ENCODE results near the gene G6PC1. TPM values are rescaled to one million over a fixed set of nuclear protein-coding genes. Genes with fewer than 3 reads are reported as not detected.

The G6PC1 gene
- total and polyA plus RNA-seq, 2 of the 13 experiments (the other 11 are each of a cell fraction or from before 2014, with no cell fraction given), result 1.7 to 37.9 TPM

DNA sequence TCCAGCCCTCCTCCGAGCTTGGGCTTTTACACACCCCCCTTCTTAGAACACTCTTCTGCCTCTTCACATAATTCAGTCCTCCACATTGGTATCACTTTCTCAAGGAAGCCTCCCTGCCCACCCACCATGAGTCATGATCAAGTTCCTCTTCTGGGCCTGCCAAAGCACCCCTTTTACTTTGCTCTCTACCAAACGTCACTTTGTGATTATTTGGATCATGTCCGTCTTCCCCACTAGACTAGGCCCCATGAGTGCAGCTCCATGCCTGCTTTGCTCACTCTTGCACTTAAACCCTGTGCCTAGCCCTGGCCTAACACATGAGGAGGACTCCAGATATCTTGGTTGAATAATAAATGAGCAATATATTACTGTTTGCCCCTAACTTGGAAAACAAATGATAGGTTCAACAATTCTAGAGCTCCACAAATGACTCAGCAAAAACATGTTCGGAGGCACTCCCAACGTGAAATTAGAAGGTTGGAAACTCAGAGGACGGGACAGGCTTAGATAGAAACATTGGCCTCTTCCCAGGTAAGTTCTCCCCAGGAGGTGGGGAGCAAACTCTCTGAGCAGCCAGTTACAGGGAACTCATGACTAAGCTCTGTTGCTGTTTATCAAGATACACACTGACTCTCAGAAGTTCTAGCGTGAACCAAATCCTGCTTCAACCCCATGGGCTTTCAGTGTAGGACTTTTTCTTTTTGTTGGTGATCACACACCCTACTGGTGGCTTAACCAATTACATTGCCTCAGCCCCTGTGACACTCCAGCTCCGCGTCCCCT, 28.3 kb downstream of the G6PC1 start (continued):
- TF ChIP-seq, protein P1, sequence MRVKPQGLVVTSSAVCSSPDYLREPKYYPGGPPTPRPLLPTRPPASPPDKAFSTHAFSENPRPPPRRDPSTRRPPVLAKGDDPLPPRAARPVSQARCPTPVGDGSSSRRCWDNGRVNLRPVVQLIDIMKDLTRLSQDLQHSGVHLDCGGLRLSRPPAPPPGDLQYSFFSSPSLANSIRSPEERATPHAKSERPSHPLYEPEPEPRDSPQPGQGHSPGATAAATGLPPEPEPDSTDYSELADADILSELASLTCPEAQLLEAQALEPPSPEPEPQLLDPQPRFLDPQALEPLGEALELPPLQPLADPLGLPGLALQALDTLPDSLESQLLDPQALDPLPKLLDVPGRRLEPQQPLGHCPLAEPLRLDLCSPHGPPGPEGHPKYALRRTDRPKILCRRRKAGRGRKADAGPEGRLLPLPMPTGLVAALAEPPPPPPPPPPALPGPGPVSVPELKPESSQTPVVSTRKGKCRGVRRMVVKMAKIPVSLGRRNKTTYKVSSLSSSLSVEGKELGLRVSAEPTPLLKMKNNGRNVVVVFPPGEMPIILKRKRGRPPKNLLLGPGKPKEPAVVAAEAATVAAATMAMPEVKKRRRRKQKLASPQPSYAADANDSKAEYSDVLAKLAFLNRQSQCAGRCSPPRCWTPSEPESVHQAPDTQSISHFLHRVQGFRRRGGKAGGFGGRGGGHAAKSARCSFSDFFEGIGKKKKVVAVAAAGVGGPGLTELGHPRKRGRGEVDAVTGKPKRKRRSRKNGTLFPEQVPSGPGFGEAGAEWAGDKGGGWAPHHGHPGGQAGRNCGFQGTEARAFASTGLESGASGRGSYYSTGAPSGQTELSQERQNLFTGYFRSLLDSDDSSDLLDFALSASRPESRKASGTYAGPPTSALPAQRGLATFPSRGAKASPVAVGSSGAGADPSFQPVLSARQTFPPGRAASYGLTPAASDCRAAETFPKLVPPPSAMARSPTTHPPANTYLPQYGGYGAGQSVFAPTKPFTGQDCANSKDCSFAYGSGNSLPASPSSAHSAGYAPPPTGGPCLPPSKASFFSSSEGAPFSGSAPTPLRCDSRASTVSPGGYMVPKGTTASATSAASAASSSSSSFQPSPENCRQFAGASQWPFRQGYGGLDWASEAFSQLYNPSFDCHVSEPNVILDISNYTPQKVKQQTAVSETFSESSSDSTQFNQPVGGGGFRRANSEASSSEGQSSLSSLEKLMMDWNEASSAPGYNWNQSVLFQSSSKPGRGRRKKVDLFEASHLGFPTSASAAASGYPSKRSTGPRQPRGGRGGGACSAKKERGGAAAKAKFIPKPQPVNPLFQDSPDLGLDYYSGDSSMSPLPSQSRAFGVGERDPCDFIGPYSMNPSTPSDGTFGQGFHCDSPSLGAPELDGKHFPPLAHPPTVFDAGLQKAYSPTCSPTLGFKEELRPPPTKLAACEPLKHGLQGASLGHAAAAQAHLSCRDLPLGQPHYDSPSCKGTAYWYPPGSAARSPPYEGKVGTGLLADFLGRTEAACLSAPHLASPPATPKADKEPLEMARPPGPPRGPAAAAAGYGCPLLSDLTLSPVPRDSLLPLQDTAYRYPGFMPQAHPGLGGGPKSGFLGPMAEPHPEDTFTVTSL (CRISPR knock-in tag; IDR thresholded peaks at IDR 0.05; ENCODE audit: borderline replicate concordance), result no peak; the same call in 1 of the 2 replicates
- TF ChIP-seq, protein P2, sequence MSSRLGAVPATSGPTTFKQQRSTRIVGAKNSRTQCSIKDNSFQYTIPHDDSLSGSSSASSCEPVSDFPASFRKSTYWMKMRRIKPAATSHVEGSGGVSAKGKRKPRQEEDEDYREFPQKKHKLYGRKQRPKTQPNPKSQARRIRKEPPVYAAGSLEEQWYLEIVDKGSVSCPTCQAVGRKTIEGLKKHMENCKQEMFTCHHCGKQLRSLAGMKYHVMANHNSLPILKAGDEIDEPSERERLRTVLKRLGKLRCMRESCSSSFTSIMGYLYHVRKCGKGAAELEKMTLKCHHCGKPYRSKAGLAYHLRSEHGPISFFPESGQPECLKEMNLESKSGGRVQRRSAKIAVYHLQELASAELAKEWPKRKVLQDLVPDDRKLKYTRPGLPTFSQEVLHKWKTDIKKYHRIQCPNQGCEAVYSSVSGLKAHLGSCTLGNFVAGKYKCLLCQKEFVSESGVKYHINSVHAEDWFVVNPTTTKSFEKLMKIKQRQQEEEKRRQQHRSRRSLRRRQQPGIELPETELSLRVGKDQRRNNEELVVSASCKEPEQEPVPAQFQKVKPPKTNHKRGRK (CRISPR knock-in tag; IDR thresholded peaks at IDR 0.05), result 0 out of 2 replicates have a peak, but pooled peaks have one; percentile 26
- no peak for TF ChIP-seq ZBTB1 (CRISPR knock-in tag; IDR thresholded peaks at IDR 0.05; ENCODE audit: borderline replicate concordance)
- TF ChIP-seq SPEN (CRISPR knock-in tag; IDR thresholded peaks at IDR 0.05; ENCODE audit: low read depth), result peak; percentile 34; the same call in 1 of the 2 replicates
- TF ChIP-seq, protein P3, sequence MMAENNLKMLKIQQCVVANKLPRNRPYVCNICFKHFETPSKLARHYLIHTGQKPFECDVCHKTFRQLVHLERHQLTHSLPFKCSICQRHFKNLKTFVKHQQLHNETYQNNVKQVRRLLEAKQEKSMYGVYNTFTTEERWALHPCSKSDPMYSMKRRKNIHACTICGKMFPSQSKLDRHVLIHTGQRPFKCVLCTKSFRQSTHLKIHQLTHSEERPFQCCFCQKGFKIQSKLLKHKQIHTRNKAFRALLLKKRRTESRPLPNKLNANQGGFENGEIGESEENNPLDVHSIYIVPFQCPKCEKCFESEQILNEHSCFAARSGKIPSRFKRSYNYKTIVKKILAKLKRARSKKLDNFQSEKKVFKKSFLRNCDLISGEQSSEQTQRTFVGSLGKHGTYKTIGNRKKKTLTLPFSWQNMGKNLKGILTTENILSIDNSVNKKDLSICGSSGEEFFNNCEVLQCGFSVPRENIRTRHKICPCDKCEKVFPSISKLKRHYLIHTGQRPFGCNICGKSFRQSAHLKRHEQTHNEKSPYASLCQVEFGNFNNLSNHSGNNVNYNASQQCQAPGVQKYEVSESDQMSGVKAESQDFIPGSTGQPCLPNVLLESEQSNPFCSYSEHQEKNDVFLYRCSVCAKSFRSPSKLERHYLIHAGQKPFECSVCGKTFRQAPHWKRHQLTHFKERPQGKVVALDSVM (CRISPR knock-in tag; IDR thresholded peaks at IDR 0.05), result peak; percentile 57
- peak; percentile 19; the same call in 1 of the 2 replicates for TF ChIP-seq RXRA (CRISPR knock-in tag; IDR thresholded peaks at IDR 0.05)
- TF ChIP-seq THAP11 (CRISPR knock-in tag; IDR thresholded peaks at IDR 0.05), result peak; percentile 44; the same call in 1 of the 2 replicates
- no peak for TF ChIP-seq LCORL (IDR thresholded peaks at IDR 0.05)
- peak; percentile 76 for TF ChIP-seq LCORL (CRISPR knock-in tag; IDR thresholded peaks at IDR 0.05)
- peak; percentile 34; the same call in 1 of the 2 replicates for TF ChIP-seq YEATS4 (CRISPR knock-in tag; IDR thresholded peaks at IDR 0.05; ENCODE audit: borderline replicate concordance)
- TF ChIP-seq ARNT2 (CRISPR knock-in tag; IDR thresholded peaks at IDR 0.05; ENCODE audit: low read depth), result no peak
- TF ChIP-seq PITX1 (CRISPR knock-in tag; IDR thresholded peaks at IDR 0.05), result peak; percentile 55; the same call in 1 of the 2 replicates
- TF ChIP-seq CCDC6 (CRISPR knock-in tag; IDR thresholded peaks at IDR 0.05), result no peak
- TF ChIP-seq, protein P4, sequence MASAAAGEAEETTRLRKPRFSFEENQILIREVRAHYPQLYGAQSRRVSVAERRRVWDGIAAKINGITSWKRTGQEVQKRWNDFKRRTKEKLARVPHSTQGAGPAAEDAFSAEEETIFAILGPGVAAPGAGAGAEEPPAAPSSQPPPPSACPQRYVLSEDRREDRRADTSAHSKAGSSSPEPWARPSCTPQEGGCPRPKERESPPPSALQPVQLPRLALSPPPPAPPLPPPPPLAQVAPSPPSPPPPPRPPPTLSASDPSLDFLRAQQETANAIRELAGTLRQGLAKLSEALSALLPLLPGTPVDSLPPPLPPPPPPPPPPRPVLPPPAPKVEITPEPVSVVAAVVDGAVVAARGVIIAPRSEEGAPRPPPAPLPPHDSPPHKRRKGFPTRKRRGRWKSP (CRISPR knock-in tag; IDR thresholded peaks at IDR 0.05), result 0 out of 2 replicates have a peak, but pooled peaks have one; percentile 44
- TF ChIP-seq, protein P5, sequence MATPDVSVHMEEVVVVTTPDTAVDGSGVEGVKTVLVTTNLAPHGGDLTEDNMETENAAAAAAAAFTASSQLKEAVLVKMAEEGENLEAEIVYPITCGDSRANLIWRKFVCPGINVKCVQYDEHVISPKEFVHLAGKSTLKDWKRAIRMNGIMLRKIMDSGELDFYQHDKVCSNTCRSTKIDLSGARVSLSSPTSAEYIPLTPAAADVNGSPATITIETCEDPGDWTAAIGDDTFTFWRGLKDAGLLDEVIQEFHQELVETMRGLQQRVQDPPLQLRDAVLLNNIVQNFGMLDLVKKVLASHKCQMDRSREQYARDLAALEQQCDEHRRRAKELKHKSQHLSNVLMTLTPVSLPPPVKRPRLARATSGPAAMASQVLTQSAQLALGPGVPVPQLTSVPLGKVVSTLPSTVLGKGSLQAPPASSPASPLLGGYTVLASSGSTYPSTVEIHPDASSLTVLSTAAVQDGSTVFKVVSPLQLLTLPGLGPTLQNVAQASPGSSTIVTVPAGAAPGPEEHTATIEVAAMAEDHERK (CRISPR knock-in tag; IDR thresholded peaks at IDR 0.05; ENCODE audit: low read depth), result no peak

Measured in HepG2 (cell line).